ENCODE measurements around the gene SYNDIG1. TPM values are rescaled to one million over a fixed set of nuclear protein-coding genes. Genes with fewer than 3 reads are reported as not detected.

Gene SYNDIG1
- total and polyA plus RNA-seq, 2 of the 4 experiments (the other 2 are of a cell fraction): not detected

DNA sequence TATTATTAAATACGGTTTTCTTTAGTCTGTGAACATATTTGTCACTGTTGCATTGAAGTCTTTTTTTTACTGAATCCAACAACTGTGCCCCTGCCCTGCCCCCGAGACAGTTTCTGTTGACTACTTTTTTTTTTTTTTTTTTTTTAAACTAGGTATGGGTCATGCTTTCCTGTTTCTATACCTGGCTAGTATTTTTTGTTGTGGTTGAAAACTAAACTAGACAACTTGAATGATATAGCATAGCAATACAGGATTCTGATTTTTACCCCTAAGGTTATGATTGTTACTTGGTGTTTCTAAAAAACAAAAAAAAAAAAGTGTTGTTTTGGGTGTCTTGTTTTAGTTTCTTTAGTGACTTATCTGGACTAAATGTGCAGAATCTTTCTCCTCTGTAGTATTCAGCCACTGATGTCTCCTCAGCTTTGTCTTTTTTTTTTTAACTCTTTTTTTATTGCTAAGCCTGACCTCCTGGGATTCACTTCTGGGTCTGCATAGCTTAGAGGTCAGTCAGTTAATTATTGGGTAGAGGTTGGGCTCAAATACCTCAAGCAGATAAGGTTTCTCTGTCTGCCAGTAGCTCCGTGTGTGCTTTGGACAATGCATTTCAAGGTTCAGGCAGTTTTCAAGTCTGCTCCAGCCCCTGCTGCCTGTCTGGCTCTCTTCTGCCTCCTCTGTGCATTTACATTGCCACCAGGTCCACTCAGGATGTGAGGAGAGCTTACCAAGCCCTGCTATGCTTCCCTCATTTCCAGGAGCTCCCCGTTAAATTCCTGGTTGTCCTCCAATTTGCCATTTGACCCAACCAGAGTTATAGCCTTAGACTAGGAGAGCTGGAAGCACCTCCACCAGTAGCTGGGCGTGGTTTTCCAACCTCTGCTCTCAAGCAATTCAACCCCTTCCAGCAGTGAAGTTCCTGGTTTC lies 91.4 kb downstream of the SYNDIG1 start (continued):
- no peak for TF ChIP-seq CHD1 (IDR thresholded peaks at IDR 0.05; ENCODE audit: low read depth, low read length)

DNA sequence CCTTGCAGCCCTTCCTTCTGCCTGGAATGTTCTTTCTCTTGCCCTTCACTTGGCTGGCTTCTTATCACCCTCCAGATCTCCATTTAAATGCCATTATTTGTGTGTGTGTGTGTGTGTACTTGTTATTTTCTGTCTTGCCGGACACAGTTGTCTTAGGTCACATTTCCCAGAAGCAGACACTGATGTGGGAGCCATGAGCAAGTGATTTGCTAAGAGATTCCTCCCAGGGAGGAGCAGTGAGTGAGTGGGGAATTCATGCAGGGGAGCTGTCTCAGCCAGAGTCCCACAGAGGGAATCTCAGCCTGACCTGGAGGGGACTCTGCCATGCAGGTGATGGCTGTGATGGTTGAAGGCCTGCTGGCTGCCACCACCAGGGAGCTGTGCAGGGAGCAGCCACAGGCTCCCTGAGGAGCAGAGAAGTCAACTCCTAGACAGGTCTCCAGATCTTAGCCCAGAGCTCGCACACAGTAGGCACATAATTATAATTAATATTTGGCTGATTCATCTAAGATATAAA lies 96.5 kb downstream of the SYNDIG1 start:
- ChIA-PET CTCF (interaction anchor here (0.5 kb wide), 1 partner anchor 69 kb away, joined by 3 read pairs; no protein-coding TSS in a partner anchor), POLR2A (ENCODE audit: unreplicated experiment) (no interaction called here)
- H3K18ac ChIP-seq (ENCODE audit: low read depth, low read length): no peak overlapping the region
- H3K27ac ChIP-seq (ENCODE audit: insufficient read depth, low read length): no peak overlapping the region
- no peaks in the 10 kb centered on the region for H4K20me1 ChIP-seq (ENCODE audit: insufficient read depth, low read length)
- ATAC-seq (ENCODE audit: low read depth) (no peak), DNase-seq (no peak)
- no peak overlapping the region for H3K56ac ChIP-seq (ENCODE audit: extremely low read depth, insufficient read depth, low read length)
- in situ Hi-C loops (cut with MboI; ENCODE audit: low sequenced_read_pairs) (no loop called here), intact Hi-C loops (cut with micrococcal nuclease) (no loop called here), dilution Hi-C loops (cut with HindIII; ENCODE audit: low sequenced_read_pairs, unreplicated experiment) (no loop called here)
- H2AFZ ChIP-seq (replicated peaks; ENCODE audit: low read length, poor library complexity): no peak overlapping the region
- H3K4me2 ChIP-seq (ENCODE audit: low read depth, low read length): no peak overlapping the region
- no peak overlapping the region for H4K5ac ChIP-seq (ENCODE audit: low read depth, low read length)
- peaks cover 7% of the 10 kb centered on the region for H3K27me3 ChIP-seq (ENCODE audit: control insufficient read depth, insufficient read depth, low read length)
- no peak overlapping the region for H2BK15ac ChIP-seq (ENCODE audit: low read depth, low read length)
- no peak overlapping the region for H2BK120ac ChIP-seq (ENCODE audit: low read depth, low read length)
- H4K8ac ChIP-seq (ENCODE audit: low read depth in 2 of 2, low read length in 2 of 2): no peak overlapping the region
- H2AK5ac ChIP-seq (ENCODE audit: low read depth, low read length): no peak overlapping the region
- H3K4me3 ChIP-seq (ENCODE audit: insufficient read depth, low read depth, low read length): no peak overlapping the region
- no peaks in the 10 kb centered on the region for H3K9me1 ChIP-seq (ENCODE audit: insufficient read depth, low read length)
- H2AK9ac ChIP-seq (replicated peaks; ENCODE audit: low read depth, low read length, poor library complexity): no peak overlapping the region
- H2BK20ac ChIP-seq (ENCODE audit: low read depth, low read length): no peak overlapping the region
- H3K9me3 ChIP-seq (ENCODE audit: control insufficient read depth, insufficient read depth, low read length): no peaks in the 10 kb centered on the region
- no peak overlapping the region for H3K4ac ChIP-seq (ENCODE audit: low read depth, low read length)
- BruUV-seq (replicated peaks): no TSS peak
- H3K23ac ChIP-seq (ENCODE audit: low read depth, low read length): no peak overlapping the region
- H3K14ac ChIP-seq (replicated peaks; ENCODE audit: low read depth, low read length): no peak overlapping the region
- no peak overlapping the region for H4K91ac ChIP-seq (ENCODE audit: insufficient read depth, low read depth, low read length)
- no peak overlapping the region for H2BK5ac ChIP-seq (ENCODE audit: low read depth, low read length, poor library complexity, severe bottlenecking)
- no CpG with 5 or more reads among the region's 2 CpGs for WGBS, 2 experiments (ENCODE audit: extremely low coverage in 2 of 2, insufficient read length in 1 of 2)
- TF ChIP-seq NFE2L2 (IDR thresholded peaks at IDR 0.05; ENCODE audit: low read depth, low read length): no peak
- no peak for TF ChIP-seq SMC3 (IDR thresholded peaks at IDR 0.05; ENCODE audit: low read depth, low read length)
- TF ChIP-seq POLR2A (IDR thresholded peaks at IDR 0.05; ENCODE audit: low read depth, low read length): no peak
- TF ChIP-seq, protein P1, sequence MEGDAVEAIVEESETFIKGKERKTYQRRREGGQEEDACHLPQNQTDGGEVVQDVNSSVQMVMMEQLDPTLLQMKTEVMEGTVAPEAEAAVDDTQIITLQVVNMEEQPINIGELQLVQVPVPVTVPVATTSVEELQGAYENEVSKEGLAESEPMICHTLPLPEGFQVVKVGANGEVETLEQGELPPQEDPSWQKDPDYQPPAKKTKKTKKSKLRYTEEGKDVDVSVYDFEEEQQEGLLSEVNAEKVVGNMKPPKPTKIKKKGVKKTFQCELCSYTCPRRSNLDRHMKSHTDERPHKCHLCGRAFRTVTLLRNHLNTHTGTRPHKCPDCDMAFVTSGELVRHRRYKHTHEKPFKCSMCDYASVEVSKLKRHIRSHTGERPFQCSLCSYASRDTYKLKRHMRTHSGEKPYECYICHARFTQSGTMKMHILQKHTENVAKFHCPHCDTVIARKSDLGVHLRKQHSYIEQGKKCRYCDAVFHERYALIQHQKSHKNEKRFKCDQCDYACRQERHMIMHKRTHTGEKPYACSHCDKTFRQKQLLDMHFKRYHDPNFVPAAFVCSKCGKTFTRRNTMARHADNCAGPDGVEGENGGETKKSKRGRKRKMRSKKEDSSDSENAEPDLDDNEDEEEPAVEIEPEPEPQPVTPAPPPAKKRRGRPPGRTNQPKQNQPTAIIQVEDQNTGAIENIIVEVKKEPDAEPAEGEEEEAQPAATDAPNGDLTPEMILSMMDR (conservative IDR thresholded peaks at IDR 0.05; ENCODE audit: low read depth, low read length): no peak
- TF ChIP-seq, protein P2, sequence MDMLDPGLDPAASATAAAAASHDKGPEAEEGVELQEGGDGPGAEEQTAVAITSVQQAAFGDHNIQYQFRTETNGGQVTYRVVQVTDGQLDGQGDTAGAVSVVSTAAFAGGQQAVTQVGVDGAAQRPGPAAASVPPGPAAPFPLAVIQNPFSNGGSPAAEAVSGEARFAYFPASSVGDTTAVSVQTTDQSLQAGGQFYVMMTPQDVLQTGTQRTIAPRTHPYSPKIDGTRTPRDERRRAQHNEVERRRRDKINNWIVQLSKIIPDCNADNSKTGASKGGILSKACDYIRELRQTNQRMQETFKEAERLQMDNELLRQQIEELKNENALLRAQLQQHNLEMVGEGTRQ (IDR thresholded peaks at IDR 0.05; ENCODE audit: low read depth, low read length): no peak
- no peak overlapping the region for H3K9ac ChIP-seq (ENCODE audit: low read depth, low read length)
- H3K4me1 ChIP-seq (ENCODE audit: control insufficient read depth, insufficient read depth, low read length): no peaks in the 10 kb centered on the region
- no peaks in the 10 kb centered on the region for H3K36me3 ChIP-seq (ENCODE audit: control insufficient read depth, insufficient read depth, low read length)
- H3K79me1 ChIP-seq (ENCODE audit: low read depth in 1 of 2, low read length in 2 of 2): no peaks in the 10 kb centered on the region

All from IMR-90 (cell line).